Ishikawa (cell line): ENCODE measurements around the gene PRKAR2B.

Source experiments
- CEBPB ChIP-seq: IDR thresholded peaks from 2 replicates; pipeline ENCODE4 v1.6.1; 2012
- EP300 ChIP-seq: IDR thresholded peaks from 2 replicates; pipeline ENCODE4 v1.6.1; 2012; ENCODE audit warnings: borderline replicate concordance
- NFIC ChIP-seq: IDR thresholded peaks from 2 replicates; pipeline ENCODE4 v1.6.1; 2012
- RAD21 ChIP-seq: IDR thresholded peaks from 2 replicates; pipeline ENCODE4 v1.6.1; 2012; ENCODE audit warnings: low read depth
- TCF12 ChIP-seq: IDR thresholded peaks from 2 replicates; pipeline ENCODE4 v1.6.1; 2012; ENCODE audit warnings: low read depth

DNA sequence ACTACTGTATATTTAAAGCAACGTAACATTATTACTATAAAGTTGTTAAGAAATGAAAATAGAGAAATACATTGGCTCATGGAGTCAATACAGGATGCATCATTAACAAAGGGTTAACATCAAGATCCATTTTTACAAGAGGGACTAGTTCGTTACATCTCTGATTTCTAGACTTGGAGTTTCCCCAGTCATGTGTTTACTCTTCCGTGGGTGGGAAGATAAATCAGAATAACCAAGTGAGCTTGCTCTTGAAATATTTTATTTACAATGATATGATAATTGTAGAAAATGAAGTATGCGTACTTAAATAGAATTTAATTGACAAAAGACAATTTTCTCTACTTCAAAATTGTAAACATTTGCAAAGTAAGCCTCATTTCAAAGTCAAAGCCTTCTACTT, 1.0 kb upstream of the PRKAR2B start:
- no peak for TF ChIP-seq TCF12
- TF ChIP-seq CEBPB = no peak
- no peak for TF ChIP-seq NFIC
- no peak for TF ChIP-seq EP300
- no peak for TF ChIP-seq RAD21
